ENCODE results near the gene DOK3.

DNA sequence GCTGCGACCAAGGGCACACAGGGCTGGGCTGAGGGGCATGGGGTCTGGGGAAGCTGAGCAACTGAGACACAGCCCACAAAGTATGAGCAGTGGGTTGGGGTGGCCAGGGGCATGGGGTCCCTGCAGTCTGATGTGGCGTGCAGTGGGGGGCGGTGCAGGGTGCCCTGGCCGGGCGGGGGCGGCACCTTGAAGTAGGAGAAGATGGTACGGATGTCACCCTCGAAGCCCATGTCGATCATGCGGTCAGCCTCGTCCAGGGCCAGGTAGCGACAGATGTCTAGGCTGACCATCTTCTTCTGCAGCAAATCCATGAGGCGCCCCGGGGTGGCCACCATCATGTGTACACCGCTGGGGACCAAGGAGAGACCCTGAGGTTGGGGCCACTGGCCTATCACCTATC, 3.9 kb upstream of the DOK3 start:
- TF ChIP-seq, protein P1, sequence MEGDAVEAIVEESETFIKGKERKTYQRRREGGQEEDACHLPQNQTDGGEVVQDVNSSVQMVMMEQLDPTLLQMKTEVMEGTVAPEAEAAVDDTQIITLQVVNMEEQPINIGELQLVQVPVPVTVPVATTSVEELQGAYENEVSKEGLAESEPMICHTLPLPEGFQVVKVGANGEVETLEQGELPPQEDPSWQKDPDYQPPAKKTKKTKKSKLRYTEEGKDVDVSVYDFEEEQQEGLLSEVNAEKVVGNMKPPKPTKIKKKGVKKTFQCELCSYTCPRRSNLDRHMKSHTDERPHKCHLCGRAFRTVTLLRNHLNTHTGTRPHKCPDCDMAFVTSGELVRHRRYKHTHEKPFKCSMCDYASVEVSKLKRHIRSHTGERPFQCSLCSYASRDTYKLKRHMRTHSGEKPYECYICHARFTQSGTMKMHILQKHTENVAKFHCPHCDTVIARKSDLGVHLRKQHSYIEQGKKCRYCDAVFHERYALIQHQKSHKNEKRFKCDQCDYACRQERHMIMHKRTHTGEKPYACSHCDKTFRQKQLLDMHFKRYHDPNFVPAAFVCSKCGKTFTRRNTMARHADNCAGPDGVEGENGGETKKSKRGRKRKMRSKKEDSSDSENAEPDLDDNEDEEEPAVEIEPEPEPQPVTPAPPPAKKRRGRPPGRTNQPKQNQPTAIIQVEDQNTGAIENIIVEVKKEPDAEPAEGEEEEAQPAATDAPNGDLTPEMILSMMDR (conservative IDR thresholded peaks at IDR 0.05; ENCODE audit: low read depth in 2 of 2): no peak
- no peak for TF ChIP-seq EZH2phosphoT487 (IDR thresholded peaks at IDR 0.05; ENCODE audit: unreplicated experiment)
